Measurements from ENCODE around the gene WNT16. TPM values are rescaled to one million over a fixed set of nuclear protein-coding genes. Genes with fewer than 3 reads are reported as not detected.
A peak's percentile ranks its signal among the peaks of the same experiment; 100 is the strongest.

Gene WNT16
- total RNA-seq, 1 donor from 2014 or later, result not detected

DNA sequence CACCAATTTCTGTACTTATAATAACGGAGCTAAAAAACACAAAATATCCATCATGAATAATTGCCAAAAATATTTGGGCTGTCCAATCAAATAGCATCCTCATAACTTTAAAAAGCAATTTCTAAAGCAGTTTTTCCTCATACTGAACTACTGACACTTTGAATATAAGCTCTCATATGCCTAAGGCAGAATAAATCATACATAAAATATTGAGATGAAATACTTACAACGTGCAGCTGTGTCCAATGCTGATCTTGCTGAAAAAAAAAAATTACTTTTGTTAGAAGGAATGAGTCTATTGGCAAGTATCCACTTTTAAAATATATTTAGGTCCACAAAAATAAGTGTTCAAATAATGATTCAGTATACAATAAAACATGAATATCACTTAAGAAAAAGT, 43.1 kb downstream of the WNT16 start:
- TF ChIP-seq, protein P1, sequence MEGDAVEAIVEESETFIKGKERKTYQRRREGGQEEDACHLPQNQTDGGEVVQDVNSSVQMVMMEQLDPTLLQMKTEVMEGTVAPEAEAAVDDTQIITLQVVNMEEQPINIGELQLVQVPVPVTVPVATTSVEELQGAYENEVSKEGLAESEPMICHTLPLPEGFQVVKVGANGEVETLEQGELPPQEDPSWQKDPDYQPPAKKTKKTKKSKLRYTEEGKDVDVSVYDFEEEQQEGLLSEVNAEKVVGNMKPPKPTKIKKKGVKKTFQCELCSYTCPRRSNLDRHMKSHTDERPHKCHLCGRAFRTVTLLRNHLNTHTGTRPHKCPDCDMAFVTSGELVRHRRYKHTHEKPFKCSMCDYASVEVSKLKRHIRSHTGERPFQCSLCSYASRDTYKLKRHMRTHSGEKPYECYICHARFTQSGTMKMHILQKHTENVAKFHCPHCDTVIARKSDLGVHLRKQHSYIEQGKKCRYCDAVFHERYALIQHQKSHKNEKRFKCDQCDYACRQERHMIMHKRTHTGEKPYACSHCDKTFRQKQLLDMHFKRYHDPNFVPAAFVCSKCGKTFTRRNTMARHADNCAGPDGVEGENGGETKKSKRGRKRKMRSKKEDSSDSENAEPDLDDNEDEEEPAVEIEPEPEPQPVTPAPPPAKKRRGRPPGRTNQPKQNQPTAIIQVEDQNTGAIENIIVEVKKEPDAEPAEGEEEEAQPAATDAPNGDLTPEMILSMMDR (IDR thresholded peaks at IDR 0.05; ENCODE audit: partially characterized antibody, unreplicated experiment), result no peak
- Mint-ChIP-seq H3K4me1 (ENCODE audit: low read depth, unreplicated experiment) (peaks cover 4% of the 10 kb centered on the region), H3K27ac (ENCODE audit: unreplicated experiment) (no peak overlapping the region), H3K4me3 (ENCODE audit: unreplicated experiment) (no peak overlapping the region), H3K9me3 (ENCODE audit: unreplicated experiment) (no peaks in the 10 kb centered on the region), H3K36me3 (ENCODE audit: unreplicated experiment) (no peaks in the 10 kb centered on the region), H3K27me3 (ENCODE audit: unreplicated experiment) (peaks cover 2% of the 10 kb centered on the region)
- no peak for DNase-seq

- no peaks in the 10 kb centered on the region for H3K9me3 Mint-ChIP-seq (ENCODE audit: unreplicated experiment)
- no peaks in the 10 kb centered on the region for H3K36me3 Mint-ChIP-seq (ENCODE audit: unreplicated experiment)
- no peak overlapping the region for H3K4me3 Mint-ChIP-seq (ENCODE audit: unreplicated experiment)
- no peak overlapping the region for H3K27ac Mint-ChIP-seq (ENCODE audit: unreplicated experiment)
- TF ChIP-seq, protein P1 (IDR thresholded peaks at IDR 0.05; ENCODE audit: partially characterized antibody, unreplicated experiment), result no peak
- H3K27me3 Mint-ChIP-seq (ENCODE audit: unreplicated experiment), result peaks cover 2% of the 10 kb centered on the region
- no peak for DNase-seq
- peaks cover 4% of the 10 kb centered on the region for H3K4me1 Mint-ChIP-seq (ENCODE audit: low read depth, unreplicated experiment)
These were observed 43.7 kb downstream of the WNT16 start for GRCh38 chr7:121372376-121373010.

DNA sequence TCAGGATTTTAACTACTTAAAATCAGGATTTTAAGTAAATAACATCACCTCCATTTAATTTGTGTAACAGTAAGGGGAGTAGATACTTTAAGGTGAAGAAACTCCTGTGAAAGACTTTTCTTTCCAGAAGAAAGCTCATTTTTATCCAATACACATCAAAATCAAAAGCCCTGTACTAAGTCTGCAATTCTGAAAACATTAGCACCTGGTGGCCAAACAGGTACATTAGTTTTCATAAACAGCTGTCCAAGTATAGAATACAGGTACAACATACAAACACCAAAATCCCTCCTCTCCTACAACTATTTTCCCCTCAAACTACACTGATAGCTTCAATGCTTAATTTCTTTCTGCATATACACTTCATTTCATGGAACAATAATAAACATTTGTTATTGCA, 44.4 kb downstream of the WNT16 start:
- TF ChIP-seq, protein P1 (IDR thresholded peaks at IDR 0.05; ENCODE audit: partially characterized antibody, unreplicated experiment), result peak; percentile 30
- H3K36me3 Mint-ChIP-seq (ENCODE audit: unreplicated experiment), result no peaks in the 10 kb centered on the region
- H3K9me3 Mint-ChIP-seq (ENCODE audit: unreplicated experiment), result no peaks in the 10 kb centered on the region
- no peak overlapping the region for H3K4me3 Mint-ChIP-seq (ENCODE audit: unreplicated experiment)
- DNase-seq, result no peak
- peaks cover 2% of the 10 kb centered on the region for H3K27me3 Mint-ChIP-seq (ENCODE audit: unreplicated experiment)
- no peak overlapping the region for H3K27ac Mint-ChIP-seq (ENCODE audit: unreplicated experiment)
- peaks cover 4% of the 10 kb centered on the region for H3K4me1 Mint-ChIP-seq (ENCODE audit: low read depth, unreplicated experiment)

DNA sequence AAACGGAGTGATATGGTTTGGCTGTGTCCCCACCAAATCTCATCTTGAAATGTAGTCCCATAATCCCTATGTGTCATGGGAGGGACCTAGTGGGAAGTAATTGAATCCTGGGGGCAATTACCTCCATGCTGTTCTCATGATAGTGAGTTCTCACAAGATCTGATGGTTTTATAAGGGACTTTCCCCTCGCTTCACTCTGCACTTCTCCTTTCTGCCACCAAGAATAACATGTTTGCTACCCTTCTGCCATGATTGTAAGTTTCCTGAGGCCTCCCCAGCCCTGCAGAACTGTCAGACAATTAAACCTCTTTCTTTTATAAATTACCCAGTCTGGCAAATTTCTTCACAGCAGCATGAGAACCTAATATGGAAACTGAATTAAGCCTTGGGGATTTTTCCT, 48.2 kb downstream of the WNT16 start:
- Mint-ChIP-seq H3K9me3 (ENCODE audit: unreplicated experiment) (no peaks in the 10 kb centered on the region), H3K36me3 (ENCODE audit: unreplicated experiment) (no peaks in the 10 kb centered on the region), H3K4me1 (ENCODE audit: low read depth, unreplicated experiment) (peaks cover 4% of the 10 kb centered on the region), H3K27me3 (ENCODE audit: unreplicated experiment) (peaks cover 2% of the 10 kb centered on the region), H3K4me3 (ENCODE audit: unreplicated experiment) (no peak overlapping the region), H3K27ac (ENCODE audit: unreplicated experiment) (no peak overlapping the region)
- no peak for DNase-seq
- TF ChIP-seq, protein P1 (IDR thresholded peaks at IDR 0.05; ENCODE audit: partially characterized antibody, unreplicated experiment), result no peak

DNA sequence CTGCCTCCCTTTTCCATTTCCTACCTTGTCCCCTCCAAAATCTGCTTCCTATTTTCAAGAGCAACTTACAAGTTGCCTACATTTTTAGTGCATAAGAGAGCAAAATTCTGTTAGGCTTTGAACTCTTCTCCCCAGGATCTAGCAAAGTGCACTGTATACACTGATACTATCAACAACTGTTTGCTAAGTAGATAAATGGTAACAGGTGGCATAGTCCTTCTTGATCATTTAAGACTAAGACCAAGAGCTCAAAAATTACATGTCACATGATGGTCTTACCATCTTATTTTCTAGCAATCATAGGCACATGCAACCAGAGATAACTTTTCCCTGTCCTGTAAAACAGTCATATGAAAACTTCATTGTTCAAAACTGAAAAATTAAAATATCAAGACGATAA, 51.1 kb downstream of the WNT16 start:
- Mint-ChIP-seq H3K27me3 (ENCODE audit: unreplicated experiment) (peaks cover 2% of the 10 kb centered on the region), H3K36me3 (ENCODE audit: unreplicated experiment) (no peaks in the 10 kb centered on the region), H3K27ac (ENCODE audit: unreplicated experiment) (no peak overlapping the region), H3K9me3 (ENCODE audit: unreplicated experiment) (no peaks in the 10 kb centered on the region), H3K4me1 (ENCODE audit: low read depth, unreplicated experiment) (no peaks in the 10 kb centered on the region), H3K4me3 (ENCODE audit: unreplicated experiment) (no peak overlapping the region)
- TF ChIP-seq, protein P1 (IDR thresholded peaks at IDR 0.05; ENCODE audit: partially characterized antibody, unreplicated experiment), result no peak
- no peak for DNase-seq
